Stimulated activated CD8-positive, alpha-beta memory T cell treated with anti-CD3 and anti-CD28 coated beads, Interleukin-15, amount 100 ng/mL, for 24 hours (primary cell): ENCODE data around the gene SERPINA1.

ENCODE experiments used
- DNase-seq: peaks from one replicate; pipeline ENCODE4 v3.0.0-alpha.2; 2020; ENCODE audit warnings: low read depth

SERPINA1 gene

DNA sequence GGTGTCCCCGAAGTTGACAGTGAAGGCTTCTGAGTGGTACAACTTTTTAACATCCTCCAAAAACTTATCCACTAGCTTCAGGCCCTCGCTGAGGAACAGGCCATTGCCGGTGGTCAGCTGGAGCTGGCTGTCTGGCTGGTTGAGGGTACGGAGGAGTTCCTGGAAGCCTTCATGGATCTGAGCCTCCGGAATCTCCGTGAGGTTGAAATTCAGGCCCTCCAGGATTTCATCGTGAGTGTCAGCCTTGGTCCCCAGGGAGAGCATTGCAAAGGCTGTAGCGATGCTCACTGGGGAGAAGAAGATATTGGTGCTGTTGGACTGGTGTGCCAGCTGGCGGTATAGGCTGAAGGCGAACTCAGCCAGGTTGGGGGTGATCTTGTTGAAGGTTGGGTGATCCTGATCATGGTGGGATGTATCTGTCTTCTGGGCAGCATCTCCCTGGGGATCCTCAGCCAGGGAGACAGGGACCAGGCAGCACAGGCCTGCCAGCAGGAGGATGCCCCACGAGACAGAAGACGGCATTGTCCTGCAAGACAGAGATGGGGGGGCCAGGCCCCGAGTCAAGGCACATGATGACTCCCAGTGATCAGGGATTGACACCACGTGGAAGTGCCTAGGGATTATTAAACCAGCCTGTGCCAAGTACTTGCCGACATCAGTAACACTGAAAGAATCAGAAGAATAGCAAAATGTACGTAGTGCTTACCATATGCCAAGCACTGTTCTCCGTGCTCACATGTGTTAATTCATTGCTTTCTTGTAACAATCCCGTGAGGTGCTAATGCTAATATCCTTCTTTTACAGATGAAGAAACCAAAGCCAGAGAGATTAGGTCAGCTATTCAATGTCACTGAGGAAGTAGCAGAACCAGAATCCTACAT is 5.4 kb downstream of the SERPINA1 start:
- DNase-seq = no peak

GRCh38 chr14:94382099-94382715 is 6.2 kb downstream of the SERPINA1 start:
- no peak for DNase-seq

GRCh38 chr14:94381149-94382030 is 7.0 kb downstream of the SERPINA1 start:
- DNase-seq = no peak

- no peak for DNase-seq
Observed at GRCh38 chr14:94380225-94381148, 7.9 kb downstream of the SERPINA1 start.

DNA sequence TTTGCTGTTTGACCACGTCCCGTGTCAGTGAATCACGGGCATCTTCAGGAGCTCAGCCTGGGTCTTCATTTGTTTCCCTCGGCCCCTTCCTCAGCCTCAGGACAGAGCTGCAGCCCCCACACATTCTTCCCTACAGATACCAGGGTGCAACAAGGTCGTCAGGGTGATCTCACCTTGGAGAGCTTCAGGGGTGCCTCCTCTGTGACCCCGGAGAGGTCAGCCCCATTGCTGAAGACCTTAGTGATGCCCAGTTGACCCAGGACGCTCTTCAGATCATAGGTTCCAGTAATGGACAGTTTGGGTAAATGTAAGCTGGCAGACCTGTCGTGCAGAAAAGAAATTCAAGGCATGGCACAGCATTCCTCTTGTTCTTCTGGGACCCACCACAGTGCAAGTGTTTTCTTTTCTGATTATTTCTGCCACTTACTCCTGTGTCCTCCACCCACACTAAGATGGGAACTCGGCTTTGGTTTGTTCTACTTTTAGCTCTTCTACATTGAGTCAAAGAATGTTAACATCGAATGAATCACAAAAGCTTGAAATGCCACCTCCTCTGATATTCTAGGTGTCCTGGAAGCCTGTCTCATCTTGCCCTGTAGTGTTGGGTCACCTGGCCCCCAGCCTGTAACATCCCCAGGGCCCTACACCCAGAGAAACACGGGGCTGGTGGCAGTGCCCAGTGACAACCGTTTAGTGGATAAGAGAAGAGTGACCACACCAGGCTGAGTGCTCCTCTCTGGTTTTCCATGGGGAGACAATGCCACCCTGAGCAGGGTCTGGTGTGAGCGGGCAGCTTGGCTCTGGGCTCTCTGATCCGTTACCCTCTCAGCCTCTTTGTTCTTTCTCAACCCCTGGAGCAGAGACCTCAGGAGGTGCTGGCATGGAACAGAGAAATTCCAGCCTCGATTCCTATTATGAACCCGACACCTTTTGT is 8.8 kb downstream of the SERPINA1 start:
- no peak for DNase-seq

GRCh38 chr14:94378527-94379290 is 9.7 kb downstream of the SERPINA1 start:
- DNase-seq = no peak

- no peak for DNase-seq
Observed at GRCh38 chr14:94377866-94378470, 10.4 kb downstream of the SERPINA1 start.

- no peak for DNase-seq
Observed at GRCh38 chr14:94376976-94377865, 11.2 kb downstream of the SERPINA1 start.

GRCh38 chr14:94376108-94376975 is 12.1 kb downstream of the SERPINA1 start:
- DNase-seq = no peak

GRCh38 chr14:94375552-94376107 is 12.8 kb downstream of the SERPINA1 start:
- no peak for DNase-seq

DNA sequence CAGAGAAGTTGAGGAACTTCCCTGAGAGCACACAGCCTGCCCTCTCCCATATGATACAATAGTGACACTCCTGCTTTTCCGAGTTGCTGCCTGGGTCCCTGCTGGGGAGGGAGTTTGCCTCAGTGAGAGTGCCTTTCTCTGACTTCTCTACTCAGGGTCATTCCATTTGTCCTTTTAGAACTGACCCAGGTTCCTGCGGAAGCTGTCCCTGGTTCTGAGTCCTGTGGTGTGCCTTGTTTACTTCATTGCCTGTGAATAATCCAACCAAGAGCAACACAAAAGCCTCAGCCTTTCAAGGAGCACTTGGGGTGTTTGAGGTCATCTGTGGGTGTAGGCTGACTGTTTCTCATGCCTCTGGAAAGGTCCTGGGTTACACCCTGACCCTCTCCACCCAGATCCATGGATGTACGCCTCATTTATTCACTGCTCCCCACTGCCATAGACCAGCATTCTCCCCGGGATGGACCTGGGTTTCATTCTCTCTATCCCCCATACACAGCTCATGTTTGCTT is 13.6 kb downstream of the SERPINA1 start:
- DNase-seq = no peak

DNA sequence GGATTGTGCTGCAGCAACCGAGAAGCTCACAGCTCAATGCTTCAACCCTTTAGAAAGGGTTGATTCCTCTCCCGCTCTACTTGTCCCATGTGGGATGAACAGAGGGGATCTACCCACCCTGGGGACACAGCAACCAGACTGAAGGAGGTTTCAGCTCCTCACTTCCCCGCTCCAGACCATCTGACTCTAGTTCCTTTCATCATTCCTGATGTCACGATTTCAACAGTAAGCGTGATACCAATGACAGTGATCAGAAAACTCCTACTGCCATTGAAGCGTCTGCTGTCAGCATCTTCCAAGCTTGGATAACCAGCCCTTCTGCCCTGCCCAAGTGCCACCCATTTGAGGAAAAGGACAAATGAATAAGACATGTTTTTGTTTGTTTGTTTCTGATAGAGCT is 14.3 kb downstream of the SERPINA1 start:
- no peak for DNase-seq

GRCh38 chr14:94373708-94374107 is 14.7 kb downstream of the SERPINA1 start:
- DNase-seq = no peak

- no peak for DNase-seq
Observed at GRCh38 chr14:94372021-94372605, 16.3 kb downstream of the SERPINA1 start.

DNA sequence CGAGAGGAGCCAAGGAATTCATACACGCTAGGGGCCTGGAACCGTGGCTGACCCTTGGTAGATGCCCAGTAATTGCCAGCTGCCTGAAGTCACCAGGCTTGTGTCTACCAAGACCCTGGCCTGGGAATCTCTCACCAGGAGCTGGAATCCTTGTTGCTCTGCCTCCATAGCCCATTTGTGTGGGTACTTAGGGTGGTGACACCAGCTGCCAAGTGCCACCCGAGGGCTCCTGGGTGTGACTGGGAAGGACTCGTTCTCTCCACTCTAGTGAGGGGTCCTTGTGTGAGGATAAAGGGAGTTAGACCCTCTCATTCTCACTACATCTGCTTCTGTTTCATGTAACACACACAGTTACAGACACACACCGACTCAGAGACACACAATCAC is 17.9 kb downstream of the SERPINA1 start:
- no peak for DNase-seq
